ENCODE measurements around the gene SHB. TPM values are rescaled to one million over a fixed set of nuclear protein-coding genes. Genes with fewer than 3 reads are reported as not detected.

Gene SHB
- total RNA-seq, 1 experiment from 2014 or later: 28.7 TPM

GRCh38 chr9:38015266-38015665 is 53.8 kb downstream of the SHB start:
- H3K9me2 ChIP-seq (ENCODE audit: insufficient read depth): no peaks in the 10 kb centered on the region
- no peak overlapping the region for H3K4me2 ChIP-seq (ENCODE audit: low read length)
- H3K9me3 ChIP-seq (ENCODE audit: control insufficient read depth in 1 of 2, insufficient read depth in 1 of 2, low read depth in 1 of 2, low read length in 2 of 2): no peaks in the 10 kb centered on the region
- H3K27me3 ChIP-seq (ENCODE audit: insufficient read depth, low read length): no peaks in the 10 kb centered on the region
- peaks cover 51% of the 10 kb centered on the region for H3K79me2 ChIP-seq (ENCODE audit: insufficient read depth, low read length)
- ATAC-seq (no peak), DNase-seq (ENCODE audit: low read depth, low spot score) (no peak)
- H3K27ac ChIP-seq (ENCODE audit: low read depth, low read length): no peak overlapping the region
- H2AFZ ChIP-seq (ENCODE audit: low read depth, low read length, poor library complexity, severe bottlenecking): no peak overlapping the region
- CTCF ChIA-PET: no interaction called here
- H3K36me3 ChIP-seq (ENCODE audit: control insufficient read depth in 1 of 2, insufficient read depth in 2 of 2, low read length in 2 of 2): 0 out of 4 replicates have a peak, but pooled peaks cover 0 to 3% of the 10 kb centered on the region in 2 experiments
- no peak for TF ChIP-seq JUND (IDR thresholded peaks at IDR 0.05)
- RAD21 ChIA-PET (ENCODE audit: low non-redundant PET in 1 of 2, low total read pairs in 2 of 2, uncharacterized antibody in 2 of 2, unreplicated experiment in 2 of 2): no interaction called here
- H4K20me1 ChIP-seq (ENCODE audit: insufficient read depth): no peaks in the 10 kb centered on the region
- TSS peak; percentile 31 for BruUV-seq (replicated peaks)
- no peak overlapping the region for H3K9ac ChIP-seq (ENCODE audit: low read length)
- peaks cover 24 to 57% of the 10 kb centered on the region in 2 experiments for H3K4me1 ChIP-seq (ENCODE audit: control insufficient read depth in 1 of 2, insufficient read depth in 2 of 2, low read length in 2 of 2)
- intact Hi-C loops (cut with micrococcal nuclease): loop anchor here (10.0 kb wide), 1 partner anchor 50 kb away; the partner anchor contains the start of gene SHB
- H3K4me3 ChIP-seq (replicated peaks in 1 of 2; ENCODE audit: low read depth in 1 of 2, low read length in 2 of 2): no peak overlapping the region
- POLR2A ChIA-PET: no interaction called here

- Histone ChIP-seq H4K20me1 (ENCODE audit: insufficient read depth) (no peaks in the 10 kb centered on the region), H3K9ac (ENCODE audit: low read length) (no peak overlapping the region), H3K4me3 (replicated peaks in 1 of 2; ENCODE audit: low read depth in 1 of 2, low read length in 2 of 2) (no peak overlapping the region), H3K27ac (ENCODE audit: low read depth, low read length) (no peak overlapping the region), H3K4me1 (ENCODE audit: control insufficient read depth in 1 of 2, insufficient read depth in 2 of 2, low read length in 2 of 2) (peaks cover 35 to 61% of the 10 kb centered on the region in 2 experiments), H2AFZ (ENCODE audit: low read depth, low read length, poor library complexity, severe bottlenecking) (no peak overlapping the region), H3K27me3 (ENCODE audit: insufficient read depth, low read length) (no peaks in the 10 kb centered on the region), H3K4me2 (ENCODE audit: low read length) (no peak overlapping the region), H3K9me2 (ENCODE audit: insufficient read depth) (no peaks in the 10 kb centered on the region), H3K9me3 (ENCODE audit: control insufficient read depth in 1 of 2, insufficient read depth in 1 of 2, low read depth in 1 of 2, low read length in 2 of 2) (no peaks in the 10 kb centered on the region), H3K79me2 (ENCODE audit: insufficient read depth, low read length) (peaks cover 41% of the 10 kb centered on the region), H3K36me3 (ENCODE audit: control insufficient read depth in 1 of 2, insufficient read depth in 2 of 2, low read length in 2 of 2) (0 out of 4 replicates have a peak, but pooled peaks cover 0 to 3% of the 10 kb centered on the region in 2 experiments)
- no TSS peak for BruUV-seq (replicated peaks)
- no peak for ATAC-seq
- CTCF ChIA-PET: no interaction called here
- RAD21 ChIA-PET (ENCODE audit: low non-redundant PET in 1 of 2, low total read pairs in 2 of 2, uncharacterized antibody in 2 of 2, unreplicated experiment in 2 of 2): no interaction called here
- POLR2A ChIA-PET: no interaction called here
- intact Hi-C loops (cut with micrococcal nuclease): loop anchor here (10.0 kb wide), 1 partner anchor 52 kb away; the partner anchor contains the start of gene SHB
- TF ChIP-seq CEBPB (IDR thresholded peaks at IDR 0.05; ENCODE audit: low read depth) (no peak), ATF3 (IDR thresholded peaks at IDR 0.05) (no peak), SIN3A (IDR thresholded peaks at IDR 0.05; ENCODE audit: low read depth) (no peak), ZNF274 (IDR thresholded peaks at IDR 0.05; ENCODE audit: low read depth, low read length) (no peak), RAD21 (IDR thresholded peaks at IDR 0.05; ENCODE audit: low read depth) (no peak), ZBTB33 (IDR thresholded peaks at IDR 0.05; ENCODE audit: extremely low read depth, insufficient replicate concordance, low read length) (no peak), SRF (IDR thresholded peaks at IDR 0.05; ENCODE audit: low read depth) (no peak), SP1 (IDR thresholded peaks at IDR 0.05; ENCODE audit: low read depth) (no peak), REST (IDR thresholded peaks at IDR 0.05; ENCODE audit: low read depth) (no peak), EGR1 (IDR thresholded peaks at IDR 0.05; ENCODE audit: low read depth) (no peak), MAX (IDR thresholded peaks at IDR 0.05) (no peak)
- no peak for DNase-seq (ENCODE audit: low read depth, low spot score)
Measured at GRCh38 chr9:38012767-38013450, 56.1 kb downstream of the SHB start.
